ENCODE data around the gene GLIPR1L1. TPM values are rescaled to one million over a fixed set of nuclear protein-coding genes. Genes with fewer than 3 reads are reported as not detected.

GLIPR1L1 gene
- total and polyA plus RNA-seq, 2 of the 8 experiments (the other 6 are each of a cell fraction or from before 2014, with no cell fraction given), result 1.2 to 1.7 TPM

GRCh38 chr12:75305412-75306332 is 28.8 kb upstream of the GLIPR1L1 start:
- Histone ChIP-seq H3K27me3 (replicated peaks in 1 of 4; ENCODE audit: control insufficient read depth in 3 of 4, extremely low read depth in 1 of 4, insufficient read depth in 3 of 4, low read length in 3 of 4) (no peaks in the 10 kb centered on the region), H4K91ac (replicated peaks; ENCODE audit: insufficient read length, low read length) (no peak overlapping the region), H3K23ac (ENCODE audit: insufficient read length) (no peak overlapping the region), H3K4me2 (ENCODE audit: insufficient read depth in 1 of 2, low read depth in 2 of 2, low read length in 2 of 2) (no peak overlapping the region), H4K5ac (ENCODE audit: insufficient read length, low read depth, low read length) (no peak overlapping the region), H2BK12ac (ENCODE audit: low read depth, low read length) (no peak overlapping the region), H3K27ac (ENCODE audit: low read depth, low read length) (no peak overlapping the region), H2AFZ (ENCODE audit: low read length) (no peak overlapping the region), H3K18ac (ENCODE audit: extremely low read depth, low read length) (no peak overlapping the region), H3K14ac (ENCODE audit: insufficient read length) (no peak overlapping the region), H2BK15ac (ENCODE audit: low read length) (no peak overlapping the region), H3K4me1 (replicated peaks in 1 of 4; ENCODE audit: control insufficient read depth in 3 of 4, insufficient read depth in 4 of 4, low read length in 3 of 4) (no peaks in the 10 kb centered on the region; a peak in 1 of 7 replicates), H3K4me3 (ENCODE audit: extremely low read depth in 1 of 4, insufficient read depth in 2 of 4, low read depth in 3 of 4, low read length in 4 of 4) (no peak overlapping the region), H3K79me1 (ENCODE audit: low read depth, low read length) (no peaks in the 10 kb centered on the region), H3K79me2 (ENCODE audit: control insufficient read depth in 1 of 2, insufficient read depth in 2 of 2, low read length in 2 of 2) (no peaks in the 10 kb centered on the region), H2AK5ac (ENCODE audit: low read depth, low read length) (no peak overlapping the region), H3K4ac (replicated peaks; ENCODE audit: insufficient read length, low read depth, low read length) (no peak overlapping the region), H2BK20ac (ENCODE audit: low read length) (no peak overlapping the region), H4K20me1 (replicated peaks in 1 of 2; ENCODE audit: control insufficient read depth in 1 of 2, insufficient read depth in 2 of 2, low read length in 2 of 2) (no peaks in the 10 kb centered on the region), H3K23me2 (ENCODE audit: low read depth, low read length) (no peaks in the 10 kb centered on the region), H4K8ac (ENCODE audit: extremely low read depth, insufficient read depth, low read length) (no peak overlapping the region), H2BK120ac (replicated peaks; ENCODE audit: low read depth, low read length) (no peak overlapping the region), H3K36me3 (ENCODE audit: control insufficient read depth in 2 of 4, insufficient read depth in 4 of 4, low read length in 3 of 4) (no peaks in the 10 kb centered on the region), H2BK5ac (ENCODE audit: low read depth, low read length) (no peak overlapping the region), H3K56ac (replicated peaks; ENCODE audit: insufficient read length, low read depth, low read length) (no peak overlapping the region), H3K9ac (replicated peaks in 1 of 4; ENCODE audit: extremely low read depth in 1 of 4, low read depth in 3 of 4, low read length in 3 of 4) (no peak overlapping the region), H3K9me3 (ENCODE audit: insufficient read depth in 2 of 2, low read depth in 1 of 2, low read length in 1 of 2) (no peaks in the 10 kb centered on the region)
- 94% methylated on average over 56 of the region's 56 CpGs; no CpG with 5 or more reads in 1 of the 2 experiments for WGBS, 2 experiments (ENCODE audit: extremely low coverage in 1 of 2, insufficient coverage in 1 of 2, insufficient read length in 1 of 2, insufficient replicate concordance in 2 of 2, low coverage in 1 of 2, low lambda C conversion rate in 2 of 2, missing lambda C conversion rate in 1 of 2)
- TF ChIP-seq NANOG (IDR thresholded peaks at IDR 0.05; ENCODE audit: insufficient read depth, low read depth, low read length, poor library complexity, severe bottlenecking), result no peak
- no peak for TF ChIP-seq RFX5 (IDR thresholded peaks at IDR 0.05; ENCODE audit: borderline replicate concordance, low read depth, low read length)
- no peak for TF ChIP-seq RAD21 (IDR thresholded peaks at IDR 0.05 in 1 of 2, conservative IDR thresholded peaks at IDR 0.05 in 1 of 2; ENCODE audit: low read depth in 2 of 2, low read length in 2 of 2)
- no peak for TF ChIP-seq E2F6 (IDR thresholded peaks at IDR 0.05)
- no peak for TF ChIP-seq SIX5 (IDR thresholded peaks at IDR 0.05; ENCODE audit: low read depth, low read length)
- TF ChIP-seq EP300 (IDR thresholded peaks at IDR 0.05; ENCODE audit: borderline replicate concordance in 1 of 2, low read depth in 2 of 2, low read length in 2 of 2), result no peak
- no peak for TF ChIP-seq GTF2F1 (IDR thresholded peaks at IDR 0.05; ENCODE audit: borderline replicate concordance, low read depth, low read length)
- DNase-seq (ENCODE audit: low read depth in 1 of 2, low spot score in 2 of 2) (no peak), FAIRE-seq (no peak)
- POLR2A ChIA-PET (ENCODE audit: partially characterized antibody), result no interaction called here
- CTCF ChIA-PET (ENCODE audit: partially characterized antibody), result no interaction called here
